IMR-90 (cell line): Measurements from ENCODE around the gene MGAT5. TPM values are rescaled to one million over a fixed set of nuclear protein-coding genes. Genes with fewer than 3 reads are reported as not detected.
A peak's percentile ranks its signal among the peaks of the same experiment; 100 is the strongest.

Experiments
- ATAC-seq: fragments of 200-7000 bp; cut with Tn5 transposase; 2 replicates; pipeline ENCODE4 v1.9.1; 2020; ENCODE audit warnings: low read depth, mild to moderate bottlenecking, moderate library complexity
- BruUV-seq: library from RNA; stranded (reverse); fragments of 400-500 nt; replicated peaks from 2 replicates; lab custom pipeline; 2021; lab: Mats Ljungman, UMichigan
- CTCF ChIA-PET: fragments of 300-600 bp; formaldehyde crosslinking; extraction: SDS; loops from one replicate; lab custom pipeline; 2021; ENCODE audit warnings: antibody characterized with exemption; lab: Yijun Ruan, JAX
- POLR2A ChIA-PET: fragments of 300-600 bp; sonication (Branson Sonifier 250); formaldehyde crosslinking; loops from one replicate; lab custom pipeline; 2022; ENCODE audit warnings: antibody characterized with exemption; ENCODE audit not compliant: unreplicated experiment; lab: Charles Lee
- DNase-seq: peaks from one replicate; pipeline ENCODE4 v3.0.0; 2013
- H2AFZ ChIP-seq: replicated peaks from 2 replicates; pipeline ENCODE3; 2013; ENCODE audit warnings: low read length, mild to moderate bottlenecking; ENCODE audit not compliant: poor library complexity
- H2AK5ac ChIP-seq: 2 replicates; pipeline ENCODE4 v1.6.1; 2013; ENCODE audit warnings: low read depth, low read length, inconsistent platforms
- H2AK9ac ChIP-seq: replicated peaks from 2 replicates; pipeline ENCODE3; 2013; ENCODE audit warnings: mild to moderate bottlenecking, low read depth, low read length, moderate library complexity; ENCODE audit not compliant: poor library complexity
- H2BK120ac ChIP-seq: 2 replicates; pipeline ENCODE4 v1.6.1; 2013; ENCODE audit warnings: low read depth, low read length, inconsistent platforms
- H2BK15ac ChIP-seq: 3 replicates; pipeline ENCODE4 v1.6.1; 2013; ENCODE audit warnings: low read depth, low read length, inconsistent platforms
- H2BK20ac ChIP-seq: 2 replicates; pipeline ENCODE4 v1.6.1; 2013; ENCODE audit warnings: low read depth, mild to moderate bottlenecking, inconsistent platforms, low read length, moderate library complexity
- H2BK5ac ChIP-seq: 2 replicates; pipeline ENCODE4 v1.6.1; 2013; ENCODE audit warnings: mild to moderate bottlenecking, low read depth, low read length, inconsistent platforms; ENCODE audit not compliant: poor library complexity, severe bottlenecking
- H3K14ac ChIP-seq: replicated peaks from 2 replicates; pipeline ENCODE4 v1.6.1; 2013; ENCODE audit warnings: low read depth, low read length, inconsistent platforms
- H3K18ac ChIP-seq: 2 replicates; pipeline ENCODE4 v1.6.1; 2013; ENCODE audit warnings: low read depth, low read length, control low read depth
- H3K23ac ChIP-seq: 2 replicates; pipeline ENCODE4 v1.6.1; 2013; ENCODE audit warnings: low read depth, low read length, inconsistent platforms
- H3K27ac ChIP-seq: 2 replicates; pipeline ENCODE4 v1.5.1; 2013; ENCODE audit warnings: mild to moderate bottlenecking, control low read depth, low read length; ENCODE audit not compliant: insufficient read depth
- H3K27me3 ChIP-seq: 2 replicates; pipeline ENCODE4 v1.6.1; 2013; ENCODE audit warnings: low read length; ENCODE audit not compliant: control insufficient read depth, insufficient read depth
- H3K36me3 ChIP-seq: 2 replicates; pipeline ENCODE4 v1.6.1; 2013; ENCODE audit warnings: low read length, mixed read lengths; ENCODE audit not compliant: control insufficient read depth, insufficient read depth
- H3K4ac ChIP-seq: 2 replicates; pipeline ENCODE4 v1.6.1; 2013; ENCODE audit warnings: low read depth, low read length, inconsistent platforms
- H3K4me1 ChIP-seq: 2 replicates; pipeline ENCODE4 v1.6.1; 2013; ENCODE audit warnings: low read length, mixed read lengths; ENCODE audit not compliant: control insufficient read depth, insufficient read depth
- H3K4me2 ChIP-seq: 2 replicates; pipeline ENCODE4 v1.6.1; 2013; ENCODE audit warnings: low read depth, mild to moderate bottlenecking, control low read depth, low read length, moderate library complexity
- H3K4me3 ChIP-seq: 2 replicates; pipeline ENCODE4 v1.5.1; 2013; ENCODE audit warnings: low read depth, mild to moderate bottlenecking, control low read depth, low read length, moderate library complexity; ENCODE audit not compliant: insufficient read depth
- H3K56ac ChIP-seq: 2 replicates; pipeline ENCODE4 v1.6.1; 2013; ENCODE audit warnings: low read length, inconsistent platforms; ENCODE audit not compliant: insufficient read depth; ENCODE audit errors: extremely low read depth
- H3K79me1 ChIP-seq, 2 experiments: 2 replicates each; pipeline ENCODE4 v1.6.1; 2013; ENCODE audit warnings: low read length in 2 of 2, inconsistent platforms in 1 of 2, low read depth in 1 of 2
- H3K9ac ChIP-seq: 2 replicates; pipeline ENCODE4 v1.6.1; 2013; ENCODE audit warnings: low read depth, low read length, control low read depth
- H3K9me1 ChIP-seq: 2 replicates; pipeline ENCODE4 v1.6.1; 2013; ENCODE audit warnings: low read length, inconsistent platforms; ENCODE audit not compliant: insufficient read depth
- H3K9me3 ChIP-seq: 2 replicates; pipeline ENCODE4 v1.6.1; 2013; ENCODE audit warnings: low read length; ENCODE audit not compliant: control insufficient read depth, insufficient read depth
- H4K20me1 ChIP-seq: 2 replicates; pipeline ENCODE4 v1.6.1; 2013; ENCODE audit warnings: low read length, inconsistent platforms; ENCODE audit not compliant: insufficient read depth
- H4K5ac ChIP-seq: 2 replicates; pipeline ENCODE4 v1.6.1; 2013; ENCODE audit warnings: mild to moderate bottlenecking, low read depth, low read length, control low read depth
- H4K8ac ChIP-seq, 2 experiments: 2 replicates each; pipeline ENCODE4 v1.6.1; 2013; ENCODE audit warnings: low read depth in 2 of 2, low read length in 2 of 2, control low read depth in 1 of 2, inconsistent platforms in 1 of 2
- H4K91ac ChIP-seq: 2 replicates; pipeline ENCODE4 v1.6.1; 2013; ENCODE audit warnings: low read depth, low read length, inconsistent platforms; ENCODE audit not compliant: insufficient read depth
- FOS ChIP-seq: fragments of 150-350 bp; IDR thresholded peaks from 2 replicates; pipeline ENCODE4 v1.6.1; 2016; ENCODE audit warnings: low read depth, low read length
- MAFK ChIP-seq: IDR thresholded peaks from 2 replicates; pipeline ENCODE4 v1.6.1; 2012; ENCODE audit warnings: low read depth, low read length, improper control_type of control experiment
- WGBS, 2 experiments: methylation state at CpG; one replicate each; pipeline versions ENCODE4 v1.1.5 to v1.1.7; 2013; ENCODE audit warnings: missing lambda C conversion rate in 2 of 2; ENCODE audit not compliant: insufficient read length in 1 of 2; ENCODE audit errors: extremely low coverage in 2 of 2; 5-methylcytosine and 5-hydroxymethylcytosine counted together
- dilution Hi-C: fragments of 300-500 bp; cut with HindIII; formaldehyde crosslinking; loops from one replicate; pipeline ENCODE4 v1.14.3; 2018; ENCODE audit warnings: low sequenced_read_pairs; ENCODE audit not compliant: unreplicated experiment
- in situ Hi-C: fragments of 300-500 bp; cut with MboI; formaldehyde crosslinking; loops from 3 replicates; pipeline ENCODE4 v1.14.3; 2019; ENCODE audit warnings: low sequenced_read_pairs, inconsistent platforms, mixed read lengths
- intact Hi-C: fragments of 100-400 bp; cut with micrococcal nuclease; formaldehyde crosslinking; loops from 2 replicates; pipeline ENCODE4 v1.10.0; 2022
- polyA plus RNA-seq, 3 experiments: library from polyadenylated mRNA; depleted of rRNA; stranded (reverse); fragments of >200 nt; gene quantifications; 2 replicates each; pipeline ENCODE4 v1.2.3, GENCODE V29; 2012; ENCODE audit warnings: low replicate concordance in 1 of 3
- total RNA-seq: library from RNA; depleted of rRNA; stranded (reverse); fragments of >200 nt; gene quantifications from 2 replicates; pipeline ENCODE4 v1.2.3, GENCODE V29; 2012

The MGAT5 gene
- total and polyA plus RNA-seq, 2 of the 4 experiments (the other 2 are of a cell fraction) = 22.9 to 59.9 TPM

- H4K20me1 ChIP-seq = peaks cover 20% of the 10 kb centered on the region; the same call in 1 of the 2 replicates
- ChIA-PET POLR2A (no interaction called here), CTCF (no interaction called here)
- peak overlapping the region; percentile 60; the same call in 1 of the 2 replicates for H3K14ac ChIP-seq
- DNase-seq (peak; percentile 26), ATAC-seq (no peak; the same call in 1 of the 2 replicates)
- no peak overlapping the region for H3K4me3 ChIP-seq
- H3K79me1 ChIP-seq = peaks cover 39 to 66% of the 10 kb centered on the region in 2 experiments
- H2AK9ac ChIP-seq = no peak overlapping the region
- no peak overlapping the region for H2AFZ ChIP-seq
- no peak overlapping the region for H3K9ac ChIP-seq
- no peak overlapping the region for H3K18ac ChIP-seq
- H2BK120ac ChIP-seq = no peak overlapping the region
- no peak overlapping the region for H4K8ac ChIP-seq
- H3K27ac ChIP-seq = no peak overlapping the region
- no TSS peak for BruUV-seq
- H2BK20ac ChIP-seq = no peak overlapping the region
- no peak overlapping the region for H2BK15ac ChIP-seq
- no peak overlapping the region for H3K23ac ChIP-seq
- H3K9me3 ChIP-seq = no peaks in the 10 kb centered on the region
- intact Hi-C loops = no loop called here
- H3K4me1 ChIP-seq = no peaks in the 10 kb centered on the region; the same call in 1 of the 2 replicates
- no peak overlapping the region for H3K4me2 ChIP-seq
- no peak overlapping the region for H2BK5ac ChIP-seq
- H3K36me3 ChIP-seq = peaks cover 18% of the 10 kb centered on the region
- H3K56ac ChIP-seq = no peak overlapping the region
- H4K91ac ChIP-seq = no peak overlapping the region
- H2AK5ac ChIP-seq = peak overlapping the region; percentile 35; the same call in 1 of the 2 replicates
- H4K5ac ChIP-seq = no peak overlapping the region
- no peaks in the 10 kb centered on the region for H3K27me3 ChIP-seq
- 100% methylated on average over 2 of the region's 6 CpGs; no CpG with 5 or more reads in 1 of the 2 experiments for WGBS, 2 experiments
- dilution Hi-C loops = no loop called here
- peaks cover 24% of the 10 kb centered on the region for H3K9me1 ChIP-seq
- TF ChIP-seq MAFK (no peak), FOS (0 out of 2 replicates have a peak, but pooled peaks have one; percentile 29)
- H3K4ac ChIP-seq = no peak overlapping the region
- in situ Hi-C loops = no loop called here
Measured at GRCh38 chr2:134276381-134277172, 22.7 kb downstream of the MGAT5 start.
